Osteocyte (in vitro differentiated cells): ENCODE results near the gene PLXNB3. TPM values are rescaled to one million over a fixed set of nuclear protein-coding genes. Genes with fewer than 3 reads are reported as not detected.

Experiments
- DNase-seq: peaks from one replicate; pipeline ENCODE4 v3.0.0; 2021; ENCODE audit warnings: mixed read lengths; ENCODE audit not compliant: unreplicated experiment; ENCODE audit errors: extremely low spot score
- H3K27ac Mint-ChIP-seq: one replicate; pipeline ENCODE4 v1.8.0; 2021; ENCODE audit warnings: mild to moderate bottlenecking, mixed read lengths; ENCODE audit not compliant: unreplicated experiment
- H3K27me3 Mint-ChIP-seq: one replicate; pipeline ENCODE4 v1.8.0; 2021; ENCODE audit warnings: mixed read lengths; ENCODE audit not compliant: unreplicated experiment
- H3K36me3 Mint-ChIP-seq: one replicate; pipeline ENCODE4 v1.8.0; 2021; ENCODE audit warnings: mixed read lengths; ENCODE audit not compliant: unreplicated experiment
- H3K4me1 Mint-ChIP-seq: one replicate; pipeline ENCODE4 v1.8.0; 2021; ENCODE audit warnings: mixed read lengths; ENCODE audit not compliant: unreplicated experiment
- H3K4me3 Mint-ChIP-seq: one replicate; pipeline ENCODE4 v1.8.0; 2021; ENCODE audit warnings: mild to moderate bottlenecking, moderate library complexity, mixed read lengths; ENCODE audit not compliant: unreplicated experiment
- H3K9me3 Mint-ChIP-seq: one replicate; pipeline ENCODE4 v1.8.0; 2021; ENCODE audit warnings: mixed read lengths; ENCODE audit not compliant: unreplicated experiment
- CTCF ChIP-seq: fragments of 200-600 bp; sonication (generic); IDR thresholded peaks from 2 replicates; pipeline ENCODE4 v1.5.0; 2021; ENCODE audit warnings: antibody characterized with exemption, mild to moderate bottlenecking, moderate library complexity
- total RNA-seq: library from RNA; stranded (reverse); gene quantifications from 2 replicates; pipeline ENCODE4 v1.2.1, GENCODE V29; 2021

The PLXNB3 gene
- total RNA-seq, 1 donor from 2014 or later, result 8.7 TPM

GRCh38 chrX:153818571-153819383 lies 54.7 kb downstream of the PLXNB3 start:
- Mint-ChIP-seq H3K4me1 (peaks cover 4% of the 10 kb centered on the region), H3K9me3 (no peaks in the 10 kb centered on the region), H3K4me3 (peak overlapping the region; percentile 55), H3K27me3 (no peaks in the 10 kb centered on the region), H3K36me3 (no peaks in the 10 kb centered on the region), H3K27ac (peak overlapping the region; percentile 58)
- TF ChIP-seq CTCF, result no peak
- peak; percentile 84 for DNase-seq

- Mint-ChIP-seq H3K27me3 (no peaks in the 10 kb centered on the region), H3K4me3 (peak overlapping the region; percentile 54), H3K36me3 (no peaks in the 10 kb centered on the region), H3K27ac (peak overlapping the region; percentile 58), H3K9me3 (no peaks in the 10 kb centered on the region), H3K4me1 (peaks cover 4% of the 10 kb centered on the region)
- DNase-seq, result no peak
- no peak for TF ChIP-seq CTCF
These were observed 55.5 kb downstream of the PLXNB3 start for GRCh38 chrX:153819384-153820040.

- Mint-ChIP-seq H3K9me3 (no peaks in the 10 kb centered on the region), H3K4me3 (no peak overlapping the region), H3K36me3 (no peaks in the 10 kb centered on the region), H3K27ac (no peak overlapping the region), H3K27me3 (no peaks in the 10 kb centered on the region), H3K4me1 (peaks cover 4% of the 10 kb centered on the region)
- DNase-seq, result no peak
- no peak for TF ChIP-seq CTCF
These were observed 56.6 kb downstream of the PLXNB3 start for GRCh38 chrX:153820601-153821000.

- H3K27ac Mint-ChIP-seq, result no peak overlapping the region
- no peak for DNase-seq
- no peaks in the 10 kb centered on the region for H3K9me3 Mint-ChIP-seq
- H3K4me1 Mint-ChIP-seq, result peaks cover 4% of the 10 kb centered on the region
- TF ChIP-seq CTCF, result no peak
- H3K4me3 Mint-ChIP-seq, result no peak overlapping the region
- H3K27me3 Mint-ChIP-seq, result no peaks in the 10 kb centered on the region
- H3K36me3 Mint-ChIP-seq, result no peaks in the 10 kb centered on the region
These were observed 57.0 kb downstream of the PLXNB3 start for GRCh38 chrX:153821066-153821465.

- TF ChIP-seq CTCF, result no peak
- H3K9me3 Mint-ChIP-seq, result peaks cover 11% of the 10 kb centered on the region
- H3K36me3 Mint-ChIP-seq, result no peaks in the 10 kb centered on the region
- H3K27ac Mint-ChIP-seq, result no peak overlapping the region
- H3K4me1 Mint-ChIP-seq, result peaks cover 9% of the 10 kb centered on the region
- H3K27me3 Mint-ChIP-seq, result no peaks in the 10 kb centered on the region
- DNase-seq, result no peak
- H3K4me3 Mint-ChIP-seq, result no peak overlapping the region
These were observed 60.3 kb downstream of the PLXNB3 start for GRCh38 chrX:153824348-153824747.
